T-helper 2 cell (primary cell): ENCODE measurements around the gene IFI27.
"Not testable (repeated sequence)": the region's sequence is repeated elsewhere in the genome, so short reads cannot be mapped to it uniquely, and the experiment has no call there.

Experiments used
- DNase-seq, 5 experiments: peaks; one replicate each; pipeline versions ENCODE4 v3.0.0 to v3.0.0-alpha.2; 2012 to 2022
- total RNA-seq, 2 donors: gene quantifications; one replicate each; lab custom pipeline; 2026; lab: John Stamatoyannopoulos, UW

IFI27 gene
- total RNA-seq, result 0.13 to 1.2 reads per million in 2 donors

GRCh38 chr14:94110552-94111181 lies at the start of gene IFI27:
Gene IFI27, plus strand, starts transcription at chr14:94110736.
- no peak for DNase-seq

GRCh38 chr14:94062344-94062940 lies 48.1 kb upstream of the IFI27 start:
- DNase-seq, result no peak

GRCh38 chr14:94066089-94066676 lies 44.4 kb upstream of the IFI27 start:
- no peak for DNase-seq

- not testable (repeated sequence) for DNase-seq
Measured at GRCh38 chr14:94072076-94072475, 38.5 kb upstream of the IFI27 start.

- DNase-seq, result no peak
Measured at GRCh38 chr14:94074534-94074933, 36.0 kb upstream of the IFI27 start.

- DNase-seq, result no peak
Measured at GRCh38 chr14:94075008-94075407, 35.5 kb upstream of the IFI27 start.

GRCh38 chr14:94077111-94077821 lies 33.3 kb upstream of the IFI27 start:
- DNase-seq, result no peak

GRCh38 chr14:94077823-94078222 lies 32.7 kb upstream of the IFI27 start:
- no peak for DNase-seq

GRCh38 chr14:94079891-94080620 lies 30.5 kb upstream of the IFI27 start:
- peak in 1 of 5 experiments; percentile 33 for DNase-seq

- peak; percentile 92 to 98 (median 95) for DNase-seq
Measured at GRCh38 chr14:94080621-94081385, 29.7 kb upstream of the IFI27 start, which contains the start of the genes DDX24 and IFI27L1. Gene DDX24, minus strand, starts transcription at chr14:94081202. Its CDS starts 1,460 bp downstream, at chr14:94079742. Gene IFI27L1, plus strand, starts transcription at chr14:94081310. Its CDS starts 15,628 bp downstream, at chr14:94096938.

GRCh38 chr14:94081386-94081820 lies 29.1 kb upstream of the IFI27 start:
- peak in 1 of 5 experiments; percentile 59 for DNase-seq

- DNase-seq, result no peak
Measured at GRCh38 chr14:94087891-94088290, 22.6 kb upstream of the IFI27 start.

GRCh38 chr14:94088516-94088915 lies 22.0 kb upstream of the IFI27 start:
- DNase-seq, result no peak

GRCh38 chr14:94089479-94089878 lies 21.1 kb upstream of the IFI27 start:
- DNase-seq, result no peak

GRCh38 chr14:94093418-94093817 lies 17.1 kb upstream of the IFI27 start:
- DNase-seq, result no peak

GRCh38 chr14:94097091-94097490 lies 13.4 kb upstream of the IFI27 start:
- DNase-seq, result no peak

GRCh38 chr14:94098326-94098992 lies 12.1 kb upstream of the IFI27 start:
- DNase-seq, result no peak

GRCh38 chr14:94099006-94099405 lies 11.5 kb upstream of the IFI27 start:
- no peak for DNase-seq

GRCh38 chr14:94100847-94101246 lies 9.7 kb upstream of the IFI27 start:
- DNase-seq, result no peak

- DNase-seq, result no peak
Measured at GRCh38 chr14:94101748-94102147, 8.8 kb upstream of the IFI27 start.
